Stimulated activated memory B cell treated with anti-CD40 and anti-IgM and Interleukin-4, amounts not matched to agents 10 μg/mL and 1 μg/mL and 100 μg/mL, for 72 hours (primary cell): Measurements from ENCODE around the gene FOXN3.
"Not testable (repeated sequence)": the region's sequence is repeated elsewhere in the genome, so short reads cannot be mapped to it uniquely, and the experiment has no call there.

Experiments
- ATAC-seq: fragments of 150-1000 bp; cut with Tn5 transposase; 2 replicates; pipeline ENCODE4 v1.10.0; 2021
- H3K27ac Mint-ChIP-seq: one replicate; pipeline ENCODE4 v1.8.0; 2022; ENCODE audit warnings: mild to moderate bottlenecking, mixed read lengths
- H3K27me3 Mint-ChIP-seq: one replicate; pipeline ENCODE4 v1.8.0; 2022; ENCODE audit warnings: mixed read lengths
- H3K36me3 Mint-ChIP-seq: one replicate; pipeline ENCODE4 v1.8.0; 2022; ENCODE audit warnings: mixed read lengths
- H3K4me1 Mint-ChIP-seq: one replicate; pipeline ENCODE4 v1.8.0; 2022; ENCODE audit warnings: mixed read lengths
- H3K4me3 Mint-ChIP-seq: one replicate; pipeline ENCODE4 v1.8.0; 2022; ENCODE audit warnings: mild to moderate bottlenecking, moderate library complexity, mixed read lengths
- H3K9me3 Mint-ChIP-seq: one replicate; pipeline ENCODE4 v1.8.0; 2022; ENCODE audit warnings: mixed read lengths

The FOXN3 gene

GRCh38 chr14:89178376-89178775 is 238.7 kb downstream of the FOXN3 start:
- Mint-ChIP-seq H3K27me3 (no peaks in the 10 kb centered on the region), H3K27ac (peak overlapping the region; percentile 78), H3K36me3 (peaks cover 32% of the 10 kb centered on the region), H3K4me1 (peaks cover 19% of the 10 kb centered on the region), H3K4me3 (no peak overlapping the region), H3K9me3 (no peaks in the 10 kb centered on the region)
- no peak for ATAC-seq

DNA sequence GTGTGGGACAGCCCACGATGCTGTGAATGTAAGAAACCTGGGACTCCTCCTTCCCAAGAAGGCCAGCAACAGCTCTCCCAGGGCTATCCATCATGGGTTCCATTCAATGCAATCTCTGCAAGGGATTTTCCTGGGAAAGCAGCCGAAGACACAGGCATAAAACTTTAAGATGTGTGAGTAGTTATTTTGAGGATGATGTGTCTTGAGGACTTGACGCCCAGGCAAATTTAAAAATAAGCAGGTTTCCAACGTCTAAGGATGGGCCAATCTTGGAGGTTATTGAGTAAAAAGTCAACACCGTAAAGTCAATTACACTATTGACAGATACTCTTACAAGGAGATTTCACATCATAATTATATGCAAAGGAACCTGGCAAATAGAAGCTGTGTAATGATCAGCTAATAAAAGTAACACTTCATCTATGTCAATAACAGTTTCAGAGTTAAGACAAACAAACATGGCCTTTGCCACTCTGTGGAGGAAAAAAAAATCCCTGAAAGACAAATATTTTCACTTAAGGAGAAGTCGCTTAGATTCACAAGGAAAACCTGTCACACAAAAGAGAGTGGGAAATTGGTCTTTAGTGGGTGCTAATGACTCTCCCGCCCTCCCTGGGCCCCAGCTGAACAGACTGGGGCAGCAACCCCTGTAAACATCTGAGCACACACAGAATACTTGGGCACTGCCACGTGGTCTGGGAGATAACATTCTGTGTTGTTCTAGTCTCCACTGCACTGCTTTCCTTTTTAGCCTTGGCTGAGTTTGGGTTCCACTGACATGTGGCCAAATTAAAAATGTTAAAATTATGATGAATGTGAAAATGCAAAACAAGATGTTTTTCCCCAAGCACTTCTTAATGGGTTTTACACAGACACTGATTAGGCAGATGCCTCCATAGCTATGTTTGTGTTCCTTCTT is 240.9 kb downstream of the FOXN3 start:
- no peak for ATAC-seq
- Mint-ChIP-seq H3K27me3 (no peaks in the 10 kb centered on the region), H3K4me3 (no peak overlapping the region), H3K9me3 (no peaks in the 10 kb centered on the region), H3K4me1 (peaks cover 19% of the 10 kb centered on the region), H3K27ac (peak overlapping the region; percentile 78), H3K36me3 (peaks cover 41% of the 10 kb centered on the region)

GRCh38 chr14:89171628-89172027 is 245.4 kb downstream of the FOXN3 start:
- Mint-ChIP-seq H3K27me3 (no peaks in the 10 kb centered on the region), H3K4me3 (no peak overlapping the region), H3K27ac (no peak overlapping the region), H3K36me3 (peaks cover 64% of the 10 kb centered on the region), H3K4me1 (peaks cover 5% of the 10 kb centered on the region), H3K9me3 (peaks cover 9% of the 10 kb centered on the region)
- no peak for ATAC-seq

GRCh38 chr14:89171168-89171567 is 245.9 kb downstream of the FOXN3 start:
- Mint-ChIP-seq H3K36me3 (peaks cover 64% of the 10 kb centered on the region), H3K9me3 (peaks cover 9% of the 10 kb centered on the region), H3K4me3 (no peak overlapping the region), H3K27ac (no peak overlapping the region), H3K4me1 (peaks cover 6% of the 10 kb centered on the region), H3K27me3 (no peaks in the 10 kb centered on the region)
- no peak for ATAC-seq

DNA sequence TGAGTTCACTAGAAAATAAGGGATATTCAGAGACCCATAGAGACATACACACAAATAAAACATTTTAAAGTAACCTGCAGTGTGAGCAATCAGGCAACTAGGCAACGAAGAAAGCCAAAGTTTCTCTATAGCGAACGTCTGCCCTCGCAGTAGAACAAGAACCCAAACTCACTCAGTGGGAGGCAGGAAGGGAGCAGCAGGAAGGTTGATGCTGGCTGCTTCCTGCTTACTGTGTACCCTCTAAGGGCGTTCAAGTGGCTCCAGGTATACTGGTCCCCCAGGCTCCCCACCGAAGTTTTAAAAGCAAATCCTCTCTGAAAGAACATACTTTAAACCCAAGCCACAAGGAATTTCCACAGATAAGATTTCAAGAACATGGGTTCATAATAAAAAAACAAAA is 249.3 kb downstream of the FOXN3 start:
- H3K36me3 Mint-ChIP-seq: peaks cover 65% of the 10 kb centered on the region
- peaks cover 31% of the 10 kb centered on the region for H3K4me1 Mint-ChIP-seq
- ATAC-seq: no peak
- peak overlapping the region; percentile 55 for H3K27ac Mint-ChIP-seq
- peaks cover 9% of the 10 kb centered on the region for H3K9me3 Mint-ChIP-seq
- H3K4me3 Mint-ChIP-seq: no peak overlapping the region
- H3K27me3 Mint-ChIP-seq: no peaks in the 10 kb centered on the region

- H3K4me3 Mint-ChIP-seq: no peak overlapping the region
- no peak overlapping the region for H3K27ac Mint-ChIP-seq
- H3K9me3 Mint-ChIP-seq: peaks cover 9% of the 10 kb centered on the region
- H3K36me3 Mint-ChIP-seq: peaks cover 66% of the 10 kb centered on the region
- no peaks in the 10 kb centered on the region for H3K27me3 Mint-ChIP-seq
- H3K4me1 Mint-ChIP-seq: peaks cover 31% of the 10 kb centered on the region
- no peak for ATAC-seq
These were observed 250.4 kb downstream of the FOXN3 start for GRCh38 chr14:89166633-89167032.

GRCh38 chr14:89165189-89166181 is 251.5 kb downstream of the FOXN3 start:
- Mint-ChIP-seq H3K9me3 (peaks cover 9% of the 10 kb centered on the region), H3K4me3 (peak overlapping the region; percentile 83), H3K36me3 (peaks cover 69% of the 10 kb centered on the region), H3K27me3 (no peaks in the 10 kb centered on the region), H3K4me1 (peaks cover 31% of the 10 kb centered on the region), H3K27ac (peak overlapping the region; percentile 97)
- peak; percentile 75 for ATAC-seq

GRCh38 chr14:89164168-89165073 is 252.6 kb downstream of the FOXN3 start:
- Mint-ChIP-seq H3K36me3 (peaks cover 72% of the 10 kb centered on the region), H3K27me3 (no peaks in the 10 kb centered on the region), H3K4me3 (peak overlapping the region; percentile 83), H3K27ac (peak overlapping the region; percentile 97), H3K9me3 (peaks cover 7% of the 10 kb centered on the region), H3K4me1 (peaks cover 31% of the 10 kb centered on the region)
- ATAC-seq: peak; percentile 64

- no peak for ATAC-seq
- Mint-ChIP-seq H3K27me3 (no peaks in the 10 kb centered on the region), H3K9me3 (no peaks in the 10 kb centered on the region)
These were observed 253.9 kb downstream of the FOXN3 start for GRCh38 chr14:89163031-89163636.

DNA sequence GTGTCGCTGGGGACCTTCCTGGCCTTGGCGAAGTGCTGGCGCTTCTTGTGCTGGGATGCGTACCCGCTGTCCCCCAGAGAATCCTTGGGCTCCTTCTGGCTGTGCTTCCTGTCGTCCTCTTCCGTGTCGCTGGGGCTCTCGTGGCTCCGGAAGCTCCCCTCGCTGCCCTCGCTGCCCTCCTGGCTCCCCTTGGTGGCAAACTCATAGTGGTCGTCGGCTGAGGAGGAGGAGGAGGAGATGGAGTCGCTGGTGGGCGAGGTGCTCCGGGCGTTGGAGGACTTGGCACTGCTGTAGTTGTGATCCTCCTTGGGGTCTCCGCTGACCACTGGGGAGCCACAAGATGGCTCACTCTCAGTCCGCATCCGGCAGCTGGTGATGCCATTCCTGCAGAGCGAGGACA is 254.4 kb downstream of the FOXN3 start:
- H3K27me3 Mint-ChIP-seq: no peaks in the 10 kb centered on the region
- no peak overlapping the region for H3K27ac Mint-ChIP-seq
- peaks cover 66% of the 10 kb centered on the region for H3K36me3 Mint-ChIP-seq
- H3K9me3 Mint-ChIP-seq: no peaks in the 10 kb centered on the region
- H3K4me3 Mint-ChIP-seq: no peak overlapping the region
- no peak for ATAC-seq
- H3K4me1 Mint-ChIP-seq: peaks cover 31% of the 10 kb centered on the region

More at GRCh38 chr14:89163031-89163636, 253.9 kb downstream of the FOXN3 start:
- H3K36me3 Mint-ChIP-seq: peaks cover 68% of the 10 kb centered on the region
- H3K4me3 Mint-ChIP-seq: no peak overlapping the region
- peaks cover 31% of the 10 kb centered on the region for H3K4me1 Mint-ChIP-seq
- no peak overlapping the region for H3K27ac Mint-ChIP-seq

DNA sequence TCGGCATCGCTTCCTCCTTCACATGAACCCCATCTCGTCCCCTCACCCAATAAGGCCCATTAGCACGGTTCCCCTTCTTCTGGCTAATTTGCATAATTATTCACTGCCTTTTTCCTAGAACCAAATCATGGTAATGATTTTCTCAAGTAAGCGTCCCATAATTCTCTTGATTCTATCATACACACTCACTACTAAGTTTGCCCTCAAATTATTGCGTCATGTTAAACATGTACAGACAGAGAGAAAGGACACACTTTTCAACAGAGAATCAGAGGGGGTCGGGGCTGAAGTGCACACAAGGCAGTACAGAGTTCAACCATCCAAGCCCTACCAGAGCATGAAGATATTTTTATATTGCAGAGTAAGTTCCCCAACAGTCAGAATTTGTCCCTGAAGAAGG is 256.6 kb downstream of the FOXN3 start:
- Mint-ChIP-seq H3K27me3 (no peaks in the 10 kb centered on the region), H3K4me1 (peaks cover 18% of the 10 kb centered on the region), H3K4me3 (no peak overlapping the region), H3K36me3 (peaks cover 70% of the 10 kb centered on the region), H3K27ac (no peak overlapping the region), H3K9me3 (no peaks in the 10 kb centered on the region)
- no peak for ATAC-seq

- Mint-ChIP-seq H3K9me3 (no peaks in the 10 kb centered on the region), H3K4me3 (no peak overlapping the region), H3K4me1 (peaks cover under 1% of the 10 kb centered on the region), H3K27me3 (no peaks in the 10 kb centered on the region), H3K27ac (no peak overlapping the region), H3K36me3 (peaks cover 63% of the 10 kb centered on the region)
- no peak for ATAC-seq
These were observed 258.3 kb downstream of the FOXN3 start for GRCh38 chr14:89158701-89159100.

DNA sequence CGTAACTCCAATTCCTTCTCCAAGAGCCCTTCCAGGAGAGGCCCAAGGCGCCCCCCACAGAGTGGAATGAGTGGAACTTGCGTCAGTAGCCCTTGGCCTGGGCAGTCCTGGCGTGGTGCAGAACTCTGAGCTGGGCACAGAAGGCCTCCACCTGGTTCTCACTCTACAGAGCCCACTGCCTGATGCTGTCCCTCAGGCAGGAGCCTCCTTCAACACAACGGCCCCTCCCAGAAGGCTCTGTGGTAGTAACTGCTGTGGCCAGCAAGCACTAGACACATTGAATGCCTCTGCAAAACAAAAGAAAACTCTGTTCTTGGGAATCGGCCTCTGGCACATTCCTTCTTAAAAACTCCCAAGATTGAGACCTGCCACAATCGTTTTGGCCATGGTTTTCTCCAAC is 258.9 kb downstream of the FOXN3 start:
- H3K27me3 Mint-ChIP-seq, ATAC-seq, H3K27ac Mint-ChIP-seq, H3K4me1 Mint-ChIP-seq, H3K4me3 Mint-ChIP-seq, H3K9me3 Mint-ChIP-seq: not testable (repeated sequence)
- H3K36me3 Mint-ChIP-seq: peaks cover 63% of the 10 kb centered on the region

- Mint-ChIP-seq H3K27me3 (no peaks in the 10 kb centered on the region), H3K9me3 (peaks cover 9% of the 10 kb centered on the region), H3K36me3 (peaks cover 46% of the 10 kb centered on the region), H3K4me1 (no peaks in the 10 kb centered on the region), H3K27ac (no peak overlapping the region), H3K4me3 (no peak overlapping the region)
- ATAC-seq: no peak
These were observed 261.5 kb downstream of the FOXN3 start for GRCh38 chr14:89155491-89155890.
